Occipital lobe (tissue), 2 donors: ENCODE results near the gene FNBP1. TPM values are rescaled to one million over a fixed set of nuclear protein-coding genes. Genes with fewer than 3 reads are reported as not detected.

Experiments used
- DNase-seq: peaks from one replicate; lab custom pipeline; 2025; lab: John Stamatoyannopoulos, UW
- total RNA-seq: library from RNA; depleted of rRNA; stranded (reverse); fragments of >200 nt; gene quantifications from one replicate; pipeline ENCODE4 v1.2.3, GENCODE V29; 2014

Gene FNBP1
- total RNA-seq, 1 donor from 2014 or later = 59.9 TPM

DNA sequence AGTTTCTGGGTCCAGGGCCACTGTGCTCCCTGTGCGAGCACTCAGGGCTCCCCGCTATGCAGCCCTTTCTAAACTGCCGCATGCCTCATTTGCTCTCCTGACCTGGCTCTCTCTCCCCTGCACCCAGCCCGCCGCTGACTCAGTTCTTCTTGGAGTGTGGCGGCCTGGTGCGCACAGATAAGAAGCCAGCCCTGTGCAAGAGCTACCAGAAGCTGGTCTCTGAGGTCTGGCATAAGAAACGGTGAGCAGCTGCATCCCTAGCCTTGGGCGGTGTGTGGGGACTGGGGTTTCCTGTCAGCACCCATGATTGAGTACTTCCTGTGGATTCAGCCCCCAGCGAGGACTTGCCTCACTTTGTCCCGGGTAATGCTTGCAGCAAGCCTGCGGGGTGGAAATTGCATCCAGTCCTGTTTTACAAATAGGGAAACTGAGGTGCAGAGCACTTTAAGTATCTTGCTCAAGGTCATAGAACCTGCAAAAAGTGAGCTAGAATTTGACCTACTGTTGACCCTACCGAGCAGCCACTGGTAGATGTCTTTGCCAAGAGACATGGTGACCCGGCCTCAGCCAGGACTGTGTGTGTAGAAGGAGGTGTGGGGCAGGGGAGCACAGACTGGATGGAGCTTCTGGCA, 179.8 kb downstream of the FNBP1 start:
- DNase-seq = no peak

DNA sequence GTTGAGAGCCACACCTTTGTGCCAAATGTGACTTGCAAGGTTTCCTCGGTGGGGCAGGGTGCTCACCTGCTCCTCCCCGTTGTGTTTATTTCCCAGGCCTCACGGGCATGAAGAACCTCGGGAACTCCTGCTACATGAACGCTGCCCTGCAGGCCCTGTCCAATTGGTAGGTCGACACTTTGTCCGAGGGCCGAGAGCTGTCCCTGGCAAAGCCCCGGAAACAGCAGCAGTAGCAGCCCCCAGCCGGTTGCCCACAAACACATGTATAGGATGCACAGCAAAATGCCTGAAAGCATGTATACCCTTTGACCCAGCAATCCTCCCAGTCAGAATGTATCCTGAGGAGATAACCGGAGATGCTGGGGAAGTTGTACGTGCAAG, 181.6 kb downstream of the FNBP1 start:
- no peak for DNase-seq

DNA sequence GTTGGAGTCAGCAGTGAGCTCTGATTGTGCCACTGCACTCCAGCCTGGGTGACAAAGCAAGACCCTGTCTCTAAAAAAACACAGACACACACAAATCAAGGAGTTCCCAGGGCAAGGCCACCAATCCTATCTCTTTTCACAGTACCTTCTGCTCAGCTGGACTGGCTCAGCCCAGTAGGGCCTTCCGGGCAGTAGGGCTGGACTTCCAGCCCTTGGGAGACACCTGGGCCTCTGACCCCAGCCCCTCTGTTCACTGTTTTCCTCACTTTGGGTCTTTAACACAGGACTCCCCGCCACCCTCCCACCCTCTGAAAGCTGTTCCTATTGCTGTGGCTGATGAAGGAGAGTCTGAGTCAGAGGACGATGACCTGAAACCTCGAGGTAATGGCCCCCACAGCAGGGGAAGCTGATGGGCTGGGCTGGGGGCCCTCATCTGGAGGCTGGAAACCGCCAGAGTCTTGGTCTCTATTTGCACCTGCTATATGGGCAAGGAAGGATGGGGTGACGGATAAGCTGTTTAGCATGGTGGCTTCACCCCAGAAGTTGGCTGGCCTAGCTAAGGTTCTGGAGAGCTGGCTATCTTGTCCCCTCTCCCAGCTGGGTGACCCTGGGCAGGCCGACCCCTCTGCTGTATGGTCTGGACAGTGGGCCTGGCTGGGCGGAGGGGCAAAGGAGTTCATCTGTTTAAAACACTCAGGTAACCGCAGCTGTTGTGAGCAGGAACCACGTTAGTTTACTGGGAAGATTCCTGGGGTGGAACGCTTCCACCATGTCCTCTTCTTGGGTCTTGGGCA, 182.1 kb downstream of the FNBP1 start:
- no peak for DNase-seq

DNA sequence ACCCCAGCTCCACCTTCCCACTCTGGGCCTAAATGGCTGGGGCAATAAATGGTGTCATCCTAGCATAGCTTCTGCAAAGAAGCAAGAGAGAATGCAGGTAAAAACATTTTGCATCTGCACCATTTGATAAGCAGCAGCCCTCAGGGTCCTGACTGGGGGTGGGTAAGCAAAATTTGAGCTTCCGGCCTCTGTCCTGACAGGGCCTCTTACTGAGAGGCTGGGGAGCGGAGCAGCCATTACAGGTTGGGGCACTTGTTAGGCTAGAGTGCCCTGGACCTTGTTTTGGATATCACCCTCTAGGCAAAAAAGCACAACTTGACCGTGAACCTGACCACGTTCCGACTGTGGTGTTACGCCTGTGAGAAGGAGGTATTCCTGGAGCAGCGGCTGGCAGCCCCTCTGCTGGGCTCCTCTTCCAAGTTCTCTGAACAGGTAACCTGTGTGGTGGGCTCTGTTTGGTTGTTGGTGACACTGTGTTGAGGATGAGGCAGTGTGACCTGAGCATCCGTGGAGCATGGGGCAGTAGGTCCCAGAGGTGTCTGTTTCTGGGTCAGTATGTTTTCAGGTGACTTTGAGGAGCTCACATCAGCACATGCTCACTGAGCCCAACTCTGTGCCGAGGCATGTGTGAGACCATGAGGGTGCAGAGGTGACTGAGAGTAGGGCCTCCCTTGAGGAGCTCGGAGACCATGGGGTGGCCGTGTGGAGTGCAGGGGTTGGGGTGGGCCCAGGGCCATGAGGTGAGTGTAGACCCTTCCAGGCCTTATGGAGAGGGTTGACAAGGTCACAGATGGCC, 184.6 kb downstream of the FNBP1 start:
- DNase-seq = no peak

DNA sequence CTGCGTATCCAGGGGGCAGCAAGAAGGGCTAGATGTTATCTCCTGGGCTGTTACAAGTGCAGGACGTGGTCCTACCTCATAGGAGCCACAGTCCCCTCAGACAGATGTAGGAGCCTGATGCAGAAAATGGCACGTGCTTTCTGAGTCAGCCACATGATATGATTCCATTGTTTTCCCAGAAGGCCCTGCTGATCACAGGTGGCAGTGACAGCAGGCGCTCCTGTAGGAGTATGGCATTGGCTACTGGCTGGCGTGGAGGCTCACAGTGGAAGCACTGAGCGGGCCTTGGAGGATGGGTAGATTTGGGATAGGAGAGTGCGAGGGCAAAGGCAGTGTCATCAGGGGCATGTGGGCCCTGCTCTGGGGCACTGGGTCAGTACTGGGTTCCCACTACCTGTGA, 185.8 kb downstream of the FNBP1 start:
- no peak for DNase-seq

DNA sequence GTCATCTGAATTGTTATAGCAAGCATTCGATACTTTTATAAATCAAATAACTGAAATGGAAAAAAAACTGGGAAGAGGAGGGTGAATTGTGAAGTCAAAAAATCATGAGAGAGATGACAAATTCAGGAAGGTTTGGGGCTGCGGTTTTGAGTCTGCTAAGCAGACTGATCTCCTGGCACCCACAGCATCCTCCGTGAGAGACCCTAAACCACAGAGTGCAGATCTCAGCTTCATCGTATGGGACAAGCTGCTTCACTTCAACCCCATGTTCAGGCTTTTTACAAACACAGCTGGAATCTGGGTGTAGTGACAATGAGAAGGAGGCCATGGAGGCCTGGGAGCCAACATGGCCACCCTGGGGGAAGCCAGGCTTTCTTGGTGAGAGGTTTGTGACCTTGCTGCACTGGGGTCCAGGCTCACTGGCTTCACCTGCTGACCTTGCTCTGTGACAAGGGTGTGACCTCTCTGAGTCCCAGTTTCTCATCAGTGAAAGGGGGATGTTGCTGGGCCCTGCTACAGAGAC, 188.3 kb downstream of the FNBP1 start:
- no peak for DNase-seq

DNA sequence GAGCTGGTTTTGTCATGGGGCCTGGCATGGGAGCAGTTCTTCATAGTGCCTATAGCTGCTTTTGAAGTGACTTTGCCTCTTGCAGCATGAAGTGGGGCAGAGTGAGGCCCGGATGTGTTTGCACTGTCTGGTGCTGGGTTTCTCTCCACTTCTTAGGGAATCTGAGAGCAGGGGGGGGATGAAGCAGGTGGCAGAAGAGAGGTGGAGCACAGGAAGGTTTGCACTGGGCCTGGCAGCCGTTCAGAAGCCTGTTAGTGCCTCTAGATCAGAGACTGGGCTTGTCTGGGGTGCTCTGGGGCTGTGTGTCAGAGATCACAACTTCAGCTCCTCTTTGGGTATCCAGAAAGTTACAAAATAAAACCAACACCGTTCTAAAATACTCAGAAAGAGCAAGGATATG, 189.4 kb downstream of the FNBP1 start:
- DNase-seq = no peak

DNA sequence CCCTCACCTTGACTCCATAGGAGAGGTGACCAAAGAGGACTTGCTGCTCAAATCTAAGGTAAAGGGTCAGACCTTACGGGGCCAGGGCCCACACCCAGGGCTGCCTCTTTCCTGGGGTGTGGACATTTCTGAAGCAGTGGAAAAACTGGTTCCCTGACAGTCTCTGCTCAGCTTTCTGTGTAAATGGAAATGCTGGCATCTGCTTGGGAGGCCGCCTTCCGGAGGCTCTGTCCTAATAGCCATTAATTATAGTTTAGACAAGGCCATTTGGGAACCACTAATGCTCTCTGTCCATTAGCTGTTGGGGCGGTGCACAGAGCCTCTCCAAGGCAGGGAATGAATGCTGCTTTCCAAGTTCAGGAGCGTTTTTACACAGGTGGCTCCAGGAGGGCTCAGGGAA, 190.4 kb downstream of the FNBP1 start:
- DNase-seq = no peak

DNA sequence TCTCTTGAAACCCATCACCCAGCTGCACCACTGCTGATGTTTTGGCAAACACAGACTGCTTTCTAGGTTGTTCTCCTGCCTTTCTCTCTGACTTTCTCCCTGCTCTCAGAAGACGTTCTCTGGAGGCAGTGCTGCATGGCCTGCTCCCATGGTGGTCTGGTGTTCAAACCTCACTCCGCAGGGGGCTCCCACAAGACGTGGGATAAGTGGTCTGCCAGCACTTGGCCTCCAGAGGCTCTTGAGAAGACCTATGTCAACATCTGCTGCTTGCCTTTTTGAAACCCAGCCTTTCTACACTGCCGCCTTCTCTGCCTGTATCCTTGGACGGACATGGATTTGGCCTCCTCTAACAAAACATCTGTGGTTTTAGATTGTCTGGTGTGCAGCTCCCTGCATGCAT, 191.2 kb downstream of the FNBP1 start:
- no peak for DNase-seq

DNA sequence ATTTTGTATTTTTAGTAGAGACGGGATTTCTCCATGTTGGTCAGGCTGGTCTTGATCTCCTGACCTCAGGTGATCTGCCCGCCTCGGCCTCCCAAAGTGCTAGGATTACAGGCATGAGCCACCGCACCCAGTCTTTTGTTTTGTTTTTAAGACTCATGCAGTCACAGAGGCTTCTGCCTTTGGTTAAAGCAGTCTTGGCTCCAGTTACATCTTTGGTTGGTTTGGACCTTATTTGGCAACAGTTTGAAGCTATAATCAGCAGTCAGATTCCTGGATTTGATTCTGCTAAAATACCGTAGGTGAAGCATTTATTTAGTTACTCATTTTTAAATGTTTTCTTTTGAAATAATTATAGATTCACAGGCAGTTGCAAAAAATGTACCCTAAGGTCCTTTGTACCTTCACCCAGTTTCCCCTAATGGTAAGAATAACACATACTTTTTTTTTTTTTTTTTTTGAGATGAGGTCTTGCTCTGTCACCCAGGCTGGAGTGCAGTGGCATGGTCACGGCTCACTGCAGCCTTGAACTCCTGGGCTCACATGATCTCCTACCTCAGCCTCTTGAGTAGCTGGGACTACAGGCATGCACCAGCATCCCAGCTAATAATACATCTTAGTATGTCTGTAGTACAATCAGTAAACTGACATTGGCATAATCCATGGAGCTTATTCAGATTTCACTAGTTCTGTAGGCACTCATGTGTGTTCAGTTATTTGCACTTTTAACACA, 192.0 kb downstream of the FNBP1 start:
- DNase-seq = no peak

DNA sequence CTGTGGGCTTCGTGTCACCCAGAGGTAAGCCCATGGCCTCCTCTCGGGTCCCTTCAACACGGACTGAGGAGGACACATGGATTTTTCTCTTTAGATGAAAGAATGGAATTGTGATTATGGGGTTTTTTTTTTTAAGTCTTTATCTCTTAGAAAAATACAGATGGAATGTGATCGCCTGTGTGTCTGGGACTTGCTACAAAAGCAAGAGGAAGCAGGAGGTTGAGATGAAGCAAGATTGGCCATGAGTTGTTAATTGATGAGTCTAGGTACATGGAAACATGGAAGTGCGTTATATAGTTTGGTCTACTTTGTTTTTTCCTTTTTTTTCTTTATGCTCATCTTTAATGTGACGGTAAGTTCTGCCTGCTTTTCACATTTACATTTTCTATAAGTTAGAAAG, 193.1 kb downstream of the FNBP1 start:
- no peak for DNase-seq

DNA sequence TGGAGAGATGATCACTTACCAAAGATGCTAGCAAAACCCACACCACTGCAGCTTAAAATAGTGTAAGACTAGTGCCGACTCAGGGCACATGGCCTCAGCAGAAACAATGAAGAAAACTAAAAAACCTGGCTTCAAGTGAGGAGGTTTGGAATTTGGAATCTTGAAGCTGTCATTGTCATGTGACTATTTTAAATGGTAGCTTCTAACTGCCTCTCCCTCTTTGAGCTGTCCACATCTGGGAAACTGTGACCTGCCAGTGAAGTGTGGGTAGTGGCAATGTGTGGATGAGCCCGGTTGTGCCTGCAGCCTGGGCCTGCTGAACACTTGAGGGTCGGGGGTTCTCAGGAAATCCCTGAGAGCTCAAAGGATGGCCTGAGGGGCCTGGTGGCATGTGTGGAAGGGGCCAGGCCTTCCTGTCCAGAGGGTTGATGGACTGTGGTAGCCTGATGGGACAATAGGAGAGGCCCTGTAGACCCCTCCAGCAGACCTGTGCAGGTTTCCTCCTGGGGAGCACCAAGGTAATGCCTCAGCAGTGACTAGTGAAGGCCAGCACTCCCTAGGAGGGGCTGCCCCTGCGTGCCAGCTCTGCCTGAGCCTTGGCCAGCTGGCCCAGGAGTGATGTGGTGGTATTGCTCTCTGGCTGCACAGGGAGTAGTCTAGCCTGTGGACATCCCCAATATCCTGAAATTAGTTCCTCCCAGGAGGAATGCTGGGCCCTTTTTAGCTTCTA, 194.1 kb downstream of the FNBP1 start:
- DNase-seq = no peak

DNA sequence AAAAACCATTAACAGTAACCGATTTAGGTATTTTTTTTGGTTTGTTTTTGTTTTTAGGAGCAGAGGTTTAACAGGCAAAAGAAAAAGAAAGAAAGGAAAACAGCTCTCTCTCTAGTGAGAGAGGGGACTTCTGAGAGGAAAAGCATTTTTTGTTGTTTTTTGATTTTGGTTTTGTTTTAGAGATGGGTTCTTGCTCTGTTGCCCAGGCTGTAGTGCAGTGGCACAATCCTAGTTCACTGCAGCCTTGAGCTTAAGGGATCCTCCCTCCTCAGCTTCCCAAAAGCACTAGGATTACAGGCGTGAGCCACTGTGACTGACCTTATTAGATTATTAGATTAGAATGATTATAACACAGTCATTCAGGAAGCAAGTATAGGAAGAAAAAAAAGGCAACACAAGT, 197.6 kb downstream of the FNBP1 start:
- no peak for DNase-seq

DNA sequence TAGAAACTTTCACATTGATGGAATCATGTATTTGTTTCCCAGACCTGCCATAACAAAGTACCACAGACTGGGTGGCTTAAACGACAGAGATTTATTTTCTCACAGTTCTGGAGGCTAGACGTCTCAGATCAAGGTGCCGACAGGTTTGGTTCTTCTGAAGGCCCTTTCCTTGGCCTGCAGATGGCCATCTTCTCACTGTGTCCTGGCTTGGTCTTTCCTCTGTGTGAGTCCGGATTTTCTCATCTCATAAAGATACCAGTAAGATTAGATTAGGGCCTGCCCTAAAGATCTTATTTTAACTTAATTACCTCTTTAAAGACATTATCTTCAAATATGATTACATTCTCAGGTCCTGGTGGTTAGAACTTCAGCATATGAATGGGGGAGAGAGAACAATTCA, 201.9 kb downstream of the FNBP1 start:
- DNase-seq = no peak

DNA sequence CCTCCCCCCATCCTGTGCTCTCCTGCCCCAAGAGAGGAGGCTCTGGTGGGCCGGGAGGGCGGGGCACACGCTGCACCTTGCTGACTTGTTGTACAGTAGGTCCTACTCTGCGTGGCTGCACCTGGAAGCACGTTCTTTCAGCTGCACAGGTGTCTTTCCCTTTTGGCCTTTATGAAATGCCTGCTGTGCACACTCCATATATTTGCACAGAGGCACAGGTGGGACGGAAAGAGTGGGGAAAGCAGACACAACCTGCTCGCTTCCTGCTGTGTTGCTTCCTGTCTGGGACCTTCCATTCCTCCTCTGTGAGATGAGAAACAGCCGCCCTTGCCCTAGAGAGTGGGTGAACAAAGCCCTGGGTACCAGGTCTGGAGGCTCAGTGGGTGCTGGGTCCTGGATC, 203.0 kb downstream of the FNBP1 start:
- no peak for DNase-seq

DNA sequence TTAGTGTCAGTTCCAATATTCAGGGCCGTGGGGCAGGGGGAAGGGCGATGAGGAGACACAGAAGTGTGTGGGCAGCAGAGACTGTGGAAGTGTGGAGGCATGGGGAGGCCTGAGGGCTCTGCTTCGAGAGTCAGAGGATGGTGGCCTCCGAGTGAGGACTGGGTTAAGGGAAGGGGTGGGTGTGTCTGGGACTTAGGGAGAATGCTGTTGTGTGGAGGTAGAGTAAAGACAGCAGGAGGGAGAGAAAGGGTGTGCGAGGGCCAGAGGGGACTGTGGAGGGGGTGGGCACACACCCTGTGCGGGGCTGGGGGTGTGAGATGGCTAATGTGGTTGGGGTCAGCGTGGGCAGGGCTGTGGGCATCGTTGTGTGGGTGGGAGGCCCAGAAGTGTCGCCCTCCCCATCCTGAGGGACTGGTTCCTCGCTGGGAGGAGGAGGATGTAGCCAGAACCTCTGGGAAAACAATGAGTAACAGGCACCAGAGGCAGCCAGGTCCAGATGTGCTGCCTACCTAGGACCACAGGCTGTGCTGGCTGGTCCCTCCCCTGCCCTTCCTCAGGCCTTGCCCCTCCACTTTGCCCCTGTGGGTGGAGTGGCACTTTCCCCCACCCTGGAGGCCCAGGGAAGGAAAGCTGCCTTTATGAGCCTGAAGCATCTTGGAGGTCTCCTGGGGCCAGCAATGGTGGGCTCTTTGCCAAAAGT, 203.5 kb downstream of the FNBP1 start:
- DNase-seq = no peak

DNA sequence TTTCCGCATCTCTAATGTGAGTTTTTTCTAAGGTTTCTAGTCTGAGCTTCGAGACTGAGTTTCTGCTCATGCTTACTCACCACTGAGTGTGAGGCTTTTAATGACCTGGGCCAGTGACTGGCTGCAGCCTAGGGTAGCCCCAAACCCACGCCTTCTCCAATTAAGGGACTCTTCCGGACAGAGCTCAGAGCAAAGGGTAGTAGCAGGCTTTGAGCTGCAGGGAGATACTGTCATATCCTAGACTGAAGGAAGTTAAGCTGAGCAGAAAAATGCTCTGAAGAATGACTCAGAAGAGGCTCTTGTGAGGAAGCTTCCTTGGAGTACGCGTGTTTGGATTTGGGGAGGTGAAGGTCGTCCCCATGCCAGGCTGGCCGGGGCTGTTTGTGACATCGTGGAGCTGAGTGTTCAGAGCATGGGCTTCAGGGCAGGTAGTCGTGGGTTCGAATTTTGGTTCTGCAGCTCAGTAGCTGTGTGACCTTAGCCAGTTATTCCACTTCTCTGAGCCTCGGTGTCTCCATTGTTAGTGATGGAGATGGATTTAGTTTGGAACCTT, 204.2 kb downstream of the FNBP1 start:
- no peak for DNase-seq
